H1 (cell line): ENCODE measurements around the gene HACD2. TPM values are rescaled to one million over a fixed set of nuclear protein-coding genes. Genes with fewer than 3 reads are reported as not detected.

ENCODE experiments used
- CTCF ChIA-PET: fragments of 300-600 bp; sonication (Branson Sonifier 250); formaldehyde crosslinking; loops from one replicate; lab custom pipeline; 2021; ENCODE audit not compliant: partially characterized antibody; lab: Charles Lee
- POLR2A ChIA-PET: fragments of 300-600 bp; sonication (Branson Sonifier 250); formaldehyde crosslinking; loops from one replicate; lab custom pipeline; 2021; ENCODE audit warnings: inconsistent platforms; ENCODE audit not compliant: partially characterized antibody; lab: Charles Lee
- DNase-seq, 2 experiments: peaks; one replicate each; pipeline versions ENCODE4 v3.0.0 to v3.0.0-alpha.2; 2010 to 2022; ENCODE audit warnings: low spot score in 2 of 2, low read depth in 1 of 2, mixed read lengths in 1 of 2
- FAIRE-seq: peaks from 2 replicates; lab custom pipeline; 2011; peaks lifted over from hg19 to GRCh38; lab: Jason Lieb, UNC
- H2AFZ ChIP-seq: 2 replicates; pipeline ENCODE4 v1.8.1; 2012; ENCODE audit warnings: low read length, inconsistent platforms
- H2AK5ac ChIP-seq: 2 replicates; pipeline ENCODE4 v1.6.1; 2013; ENCODE audit warnings: low read depth, low read length
- H2BK120ac ChIP-seq: replicated peaks from 2 replicates; pipeline ENCODE3; 2013; ENCODE audit warnings: low read depth, low read length, inconsistent platforms
- H2BK12ac ChIP-seq: 2 replicates; pipeline ENCODE4 v1.6.1; 2013; ENCODE audit warnings: low read depth, low read length
- H2BK15ac ChIP-seq: 2 replicates; pipeline ENCODE4 v1.6.1; 2013; ENCODE audit warnings: low read length
- H2BK20ac ChIP-seq: 2 replicates; pipeline ENCODE4 v1.6.1; 2013; ENCODE audit warnings: low read length
- H2BK5ac ChIP-seq: 2 replicates; pipeline ENCODE4 v1.6.1; 2013; ENCODE audit warnings: low read depth, low read length
- H3K14ac ChIP-seq: 2 replicates; pipeline ENCODE4 v1.6.1; 2013; ENCODE audit warnings: inconsistent platforms; ENCODE audit not compliant: insufficient read length
- H3K18ac ChIP-seq: 2 replicates; pipeline ENCODE4 v1.6.1; 2013; ENCODE audit warnings: low read length; ENCODE audit errors: extremely low read depth
- H3K23ac ChIP-seq: 2 replicates; pipeline ENCODE4 v1.6.1; 2013; ENCODE audit warnings: inconsistent platforms; ENCODE audit not compliant: insufficient read length
- H3K23me2 ChIP-seq: 2 replicates; pipeline ENCODE4 v1.6.1; 2013; ENCODE audit warnings: low read depth, low read length
- H3K27ac ChIP-seq: 2 replicates; pipeline ENCODE4 v1.6.1; 2011; ENCODE audit warnings: low read depth, low read length, inconsistent platforms
- H3K27me3 ChIP-seq, 4 experiments: replicated peaks in 1 of 4; 1 replicate in 1 of 4; 2 replicates in 3 of 4; pipeline versions ENCODE4 v1.6.1 to v1.8.1; 2011 to 2013; ENCODE audit warnings: low read length in 3 of 4, mild to moderate bottlenecking in 3 of 4, inconsistent platforms in 2 of 4, mixed read lengths in 2 of 4, moderate library complexity in 1 of 4; ENCODE audit not compliant: control insufficient read depth in 3 of 4, insufficient read depth in 3 of 4; ENCODE audit errors: extremely low read depth in 1 of 4
- H3K36me3 ChIP-seq, 4 experiments: 2 replicates each; pipeline versions ENCODE4 v1.6.1 to v1.8.1; 2011 to 2013; ENCODE audit warnings: mild to moderate bottlenecking in 4 of 4, low read length in 3 of 4, moderate library complexity in 2 of 4, control low read depth in 1 of 4, inconsistent platforms in 1 of 4; ENCODE audit not compliant: insufficient read depth in 4 of 4, control insufficient read depth in 2 of 4
- H3K4ac ChIP-seq: replicated peaks from 2 replicates; pipeline ENCODE3; 2013; ENCODE audit warnings: low read length, low read depth, mixed read lengths, inconsistent platforms; ENCODE audit not compliant: insufficient read length
- H3K4me1 ChIP-seq, 4 experiments: replicated peaks in 1 of 4; 1 replicate in 1 of 4; 2 replicates in 3 of 4; pipeline versions ENCODE4 v1.6.1 to v1.8.1; 2011 to 2013; ENCODE audit warnings: low read length in 3 of 4, inconsistent platforms in 2 of 4, mixed read lengths in 1 of 4; ENCODE audit not compliant: insufficient read depth in 4 of 4, control insufficient read depth in 3 of 4
- H3K4me2 ChIP-seq, 2 experiments: 2 replicates each; pipeline versions ENCODE4 v1.6.1 to v1.8.1; 2011 to 2013; ENCODE audit warnings: low read depth in 2 of 2, low read length in 2 of 2, control low read depth in 1 of 2, inconsistent platforms in 1 of 2, mild to moderate bottlenecking in 1 of 2; ENCODE audit not compliant: insufficient read depth in 1 of 2
- H3K4me3 ChIP-seq, 4 experiments: fragments of 200-600, 300-600 bp in 1 of 4; sonication (generic), shearing (Covaris generic), sonication (Bioruptor Twin) in 1 of 4; 2 replicates each; pipeline versions ENCODE4 v1.5.1 to v1.8.1; 2011 to 2016; ENCODE audit warnings: low read length in 4 of 4, low read depth in 3 of 4, control low read depth in 2 of 4, inconsistent platforms in 2 of 4, mild to moderate bottlenecking in 2 of 4, mixed read lengths in 1 of 4, moderate library complexity in 1 of 4; ENCODE audit not compliant: insufficient read depth in 2 of 4; ENCODE audit errors: extremely low read depth in 1 of 4
- H3K56ac ChIP-seq: replicated peaks from 2 replicates; pipeline ENCODE3; 2013; ENCODE audit warnings: low read depth, mild to moderate bottlenecking, mixed read lengths, low read length, inconsistent platforms; ENCODE audit not compliant: insufficient read length
- H3K79me1 ChIP-seq: 2 replicates; pipeline ENCODE4 v1.6.1; 2013; ENCODE audit warnings: low read depth, low read length, control low read depth
- H3K79me2 ChIP-seq, 2 experiments: 2 replicates each; pipeline versions ENCODE4 v1.6.1 to v1.8.1; 2012 to 2013; ENCODE audit warnings: low read length in 2 of 2, mild to moderate bottlenecking in 2 of 2, inconsistent platforms in 1 of 2; ENCODE audit not compliant: insufficient read depth in 2 of 2, control insufficient read depth in 1 of 2
- H3K9ac ChIP-seq, 4 experiments: replicated peaks in 1 of 4; 1 replicate in 1 of 4; 2 replicates in 3 of 4; pipeline versions ENCODE4 v1.6.1 to v1.8.1; 2011 to 2013; ENCODE audit warnings: low read depth in 3 of 4, low read length in 3 of 4, control low read depth in 2 of 4, mild to moderate bottlenecking in 2 of 4, moderate library complexity in 2 of 4, inconsistent platforms in 1 of 4; ENCODE audit errors: extremely low read depth in 1 of 4
- H3K9me3 ChIP-seq, 2 experiments: 2 replicates each; pipeline versions ENCODE4 v1.6.1 to v1.8.1; 2012 to 2013; ENCODE audit warnings: mild to moderate bottlenecking in 2 of 2, moderate library complexity in 2 of 2, control low read depth in 1 of 2, inconsistent platforms in 1 of 2, low read depth in 1 of 2, low read length in 1 of 2, mixed read lengths in 1 of 2; ENCODE audit not compliant: insufficient read depth in 2 of 2
- H4K20me1 ChIP-seq, 2 experiments: replicated peaks in 1 of 2; 2 replicates each; pipeline versions ENCODE3 to v1.8.1; 2011 to 2013; ENCODE audit warnings: inconsistent platforms in 2 of 2, low read length in 2 of 2, mild to moderate bottlenecking in 1 of 2; ENCODE audit not compliant: insufficient read depth in 2 of 2, control insufficient read depth in 1 of 2
- H4K5ac ChIP-seq: 2 replicates; pipeline ENCODE4 v1.6.1; 2013; ENCODE audit warnings: low read length, low read depth, mixed read lengths, inconsistent platforms; ENCODE audit not compliant: insufficient read length
- H4K8ac ChIP-seq: 2 replicates; pipeline ENCODE4 v1.8.0; 2013; ENCODE audit warnings: mild to moderate bottlenecking, moderate library complexity, low read length, inconsistent platforms; ENCODE audit not compliant: insufficient read depth; ENCODE audit errors: extremely low read depth
- H4K91ac ChIP-seq: replicated peaks from 2 replicates; pipeline ENCODE3; 2013; ENCODE audit warnings: low read length, mixed read lengths, inconsistent platforms; ENCODE audit not compliant: insufficient read length
- CBX5 ChIP-seq: fragments of 300-800, 300-1000 bp; sonication (generic); IDR thresholded peaks from 2 replicates; pipeline ENCODE4 v1.7.1; 2016; ENCODE audit warnings: antibody characterized with exemption, low read length, low read depth
- NRF1 ChIP-seq: IDR thresholded peaks from 2 replicates; pipeline ENCODE4 v1.6.1; 2011; ENCODE audit warnings: mild to moderate bottlenecking, low read depth, low read length, improper control_type of control experiment
- PHF8 ChIP-seq: fragments of 200-600 bp; sonication (generic); conservative IDR thresholded peaks from 2 replicates; pipeline ENCODE4 v1.7.1; 2012; ENCODE audit warnings: low read depth, mild to moderate bottlenecking, inconsistent platforms, low read length, moderate library complexity
- POLR2AphosphoS5 ChIP-seq: IDR thresholded peaks from 2 replicates; pipeline ENCODE4 v1.6.1; 2011; ENCODE audit warnings: low read depth, low read length
- POU5F1 ChIP-seq: IDR thresholded peaks from 2 replicates; pipeline ENCODE4 v1.6.1; 2011; ENCODE audit warnings: low read depth, mild to moderate bottlenecking, low read length, moderate library complexity
- SIN3A ChIP-seq, 2 experiments: IDR thresholded peaks in 1 of 2; conservative IDR thresholded peaks in 1 of 2; 2 replicates each; pipeline ENCODE4 v1.6.1; 2011 to 2012; ENCODE audit warnings: low read length in 2 of 2, improper control_type of control experiment in 1 of 2, low read depth in 1 of 2, mild to moderate bottlenecking in 1 of 2
- SUZ12 ChIP-seq: fragments of 200-600 bp; sonication (generic); IDR thresholded peaks from 2 replicates; pipeline ENCODE4 v1.6.1; 2012; ENCODE audit warnings: mild to moderate bottlenecking, inconsistent platforms, low read length, moderate library complexity, mixed read lengths
- YY1 ChIP-seq: IDR thresholded peaks from 2 replicates; pipeline ENCODE4 v1.6.1; 2011; ENCODE audit warnings: low read depth, mild to moderate bottlenecking, low read length
- WGBS, 2 experiments: shearing (Covaris generic) in 1 of 2; methylation state at CpG; one replicate each; pipeline versions ENCODE4 v1.1.6 to v1.1.7; 2013 to 2015; ENCODE audit warnings: low lambda C conversion rate in 2 of 2, mixed read lengths in 2 of 2, inconsistent platforms in 1 of 2, low coverage in 1 of 2, missing lambda C conversion rate in 1 of 2; ENCODE audit not compliant: insufficient replicate concordance in 2 of 2, insufficient coverage in 1 of 2, insufficient read length in 1 of 2; ENCODE audit errors: extremely low coverage in 1 of 2, missing lambda C conversion rate in 1 of 2; 5-methylcytosine and 5-hydroxymethylcytosine counted together
- polyA plus RNA-seq, 7 experiments: library from polyadenylated mRNA; depleted of rRNA in 3 of 7; stranded (reverse) in 5 of 7; unstranded in 2 of 7; fragments of >200 nt in 5 of 7; fragments of 200-250 nt in 2 of 7; gene quantifications; 1 replicate in 5 of 7; 2 replicates in 1 of 7; 4 replicates in 1 of 7; pipeline versions ENCODE4 v1.2.1 to v1.2.3, GENCODE V29; 2011 to 2013; ENCODE audit warnings: missing spikeins in 2 of 7, mixed read lengths in 2 of 7
- total RNA-seq: library from RNA; stranded (reverse); fragmentation: NEBNext Ultra II Directional; extraction: Animal tissue kit (Norgen Biotek cat#: 25700); gene quantifications from 2 replicates; pipeline ENCODE4 v1.2.1, GENCODE V29; 2021

The HACD2 gene
- total and polyA plus RNA-seq, 2 of the 8 experiments (the other 6 are each of a cell fraction or from before 2014, with no cell fraction given): 24.9 to 31.2 TPM

- no peak overlapping the region for H2BK20ac ChIP-seq
- H3K14ac ChIP-seq: no peak overlapping the region
- POLR2A ChIA-PET: interaction anchor here (0.7 to 2.5 kb wide), 7 partner anchors 10 to 382 kb away, joined by 3 to 12 read pairs (median 4); partner anchors contain the start of gene SEC22A
- no peaks in the 10 kb centered on the region for H3K27me3 ChIP-seq
- no peak overlapping the region for H3K23ac ChIP-seq
- no peak overlapping the region for H4K5ac ChIP-seq
- H3K56ac ChIP-seq: no peak overlapping the region
- H3K18ac ChIP-seq: no peak overlapping the region
- no peak overlapping the region for H2AK5ac ChIP-seq
- no peak overlapping the region for H3K27ac ChIP-seq
- CTCF ChIA-PET: interaction anchor here (1.1 to 3.4 kb wide), 4 partner anchors 12 to 61 kb away, joined by 3 to 16 read pairs (median 6); no protein-coding TSS in a partner anchor
- H3K4me2 ChIP-seq: peak overlapping the region; percentile 87 to 89; a peak in 3 of 4 replicates
- FAIRE-seq (no peak), DNase-seq (no peak)
- no peaks in the 10 kb centered on the region for H3K9me3 ChIP-seq
- no peak overlapping the region for H2BK120ac ChIP-seq
- peaks cover 0 to 1% of the 10 kb centered on the region in 2 experiments for H4K20me1 ChIP-seq
- H3K79me2 ChIP-seq: peaks cover 0 to 3% of the 10 kb centered on the region in 2 experiments; a peak in 2 of 4 replicates
- H2AFZ ChIP-seq: no peak overlapping the region
- H3K23me2 ChIP-seq: peaks cover 15% of the 10 kb centered on the region
- no peak overlapping the region for H4K8ac ChIP-seq
- H4K91ac ChIP-seq: no peak overlapping the region
- WGBS, 2 experiments: 75% methylated on average over 3 of the region's 3 CpGs; no CpG with 5 or more reads in 1 of the 2 experiments
- no peak overlapping the region for H2BK15ac ChIP-seq
- peaks cover 0 to 3% (median 0%) of the 10 kb centered on the region in 4 experiments; a peak in 3 of 7 replicates for H3K4me1 ChIP-seq
- no peak overlapping the region for H3K9ac ChIP-seq
- H3K36me3 ChIP-seq: peaks cover 0 to 10% (median 5%) of the 10 kb centered on the region in 4 experiments; a peak in 3 of 8 replicates
- H3K79me1 ChIP-seq: no peaks in the 10 kb centered on the region
- no peak overlapping the region for H3K4ac ChIP-seq
- no peak overlapping the region for H2BK12ac ChIP-seq
- peak overlapping the region; percentile 80 to 99 (median 82); a peak in 5 of 8 replicates for H3K4me3 ChIP-seq
- H2BK5ac ChIP-seq: no peak overlapping the region
- TF ChIP-seq POLR2AphosphoS5: no peak
- no peak for TF ChIP-seq YY1
- no peak for TF ChIP-seq SUZ12
- no peak for TF ChIP-seq SIN3A (conservative IDR thresholded peaks at IDR 0.05 in 1 of 2, IDR thresholded peaks at IDR 0.05 in 1 of 2; ENCODE audit: low read depth in 1 of 2, low read length in 2 of 2)
- no peak for TF ChIP-seq NRF1
- TF ChIP-seq CBX5: no peak
- TF ChIP-seq PHF8: no peak
- TF ChIP-seq POU5F1: no peak
Observed at GRCh38 chr3:123583561-123583960, 1.3 kb downstream of the HACD2 start.
